K562 (cell line): ENCODE results near the gene THADA. TPM values are rescaled to one million over a fixed set of nuclear protein-coding genes. Genes with fewer than 3 reads are reported as not detected.

ENCODE experiments used
- ADNP ChIP-seq: fragments of 200-800 bp; sonication (Bioruptor generic); IDR thresholded peaks from 2 replicates; pipeline ENCODE4 v1.6.1; 2016; ENCODE audit warnings: missing genetic modification characterization, missing compliant biosample characterization
- BRD4 ChIP-seq: fragments of 200-600 bp; sonication (generic); IDR thresholded peaks from 2 replicates; pipeline ENCODE4 v1.6.1; 2017; ENCODE audit warnings: inconsistent platforms
- E2F8 ChIP-seq: fragments of 450-650 bp; IDR thresholded peaks from 2 replicates; pipeline ENCODE4 v1.7.1; 2018; ENCODE audit warnings: mild to moderate bottlenecking, low read depth; ENCODE audit not compliant: partially characterized antibody
- ERF ChIP-seq: fragments of 450-650 bp; formaldehyde crosslinking; IDR thresholded peaks from 2 replicates; pipeline ENCODE4 v1.4.0; 2020; ENCODE audit warnings: mild to moderate bottlenecking, mixed read lengths
- ETV5 ChIP-seq: sonication (generic); formaldehyde crosslinking; IDR thresholded peaks from 2 replicates; pipeline ENCODE4 v1.4.0; 2020; ENCODE audit warnings: low read depth, mild to moderate bottlenecking, missing genetic modification reagents
- EWSR1 ChIP-seq: fragments of 450-650 bp; IDR thresholded peaks from 2 replicates; pipeline ENCODE4 v1.6.1; 2018; ENCODE audit warnings: borderline replicate concordance, mild to moderate bottlenecking, low read depth, moderate library complexity; ENCODE audit not compliant: partially characterized antibody
- L3MBTL2 ChIP-seq: fragments of 450-650 bp; IDR thresholded peaks from 2 replicates; pipeline ENCODE4 v1.6.1; 2016; ENCODE audit warnings: mild to moderate bottlenecking, moderate library complexity
- MED1 ChIP-seq: sonication (generic); formaldehyde crosslinking; IDR thresholded peaks from 2 replicates; pipeline ENCODE4 v1.8.1; 2023; ENCODE audit warnings: missing genetic modification reagents, borderline replicate concordance
- TBP ChIP-seq: optimal IDR thresholded peaks from 2 replicates; pipeline ENCODE3; 2011; ENCODE audit warnings: low read depth, low read length, improper control_type of control experiment
- ZEB2 ChIP-seq: fragments of 450-650 bp; IDR thresholded peaks from 2 replicates; pipeline ENCODE4 v1.6.1; 2016
- ZNF354B ChIP-seq: fragments of 250-450 bp; sonication (Bioruptor Pico); IDR thresholded peaks from 2 replicates; pipeline ENCODE4 v1.4.0; 2020
- ZNF408 ChIP-seq: fragments of 250-450 bp; sonication (Bioruptor Pico); IDR thresholded peaks from 2 replicates; pipeline ENCODE4 v1.4.0; 2020; ENCODE audit warnings: low read depth, mild to moderate bottlenecking, moderate library complexity
- ZNF512 ChIP-seq: IDR thresholded peaks from 2 replicates; pipeline ENCODE4 v1.6.1; 2016; ENCODE audit warnings: missing genetic modification characterization, missing compliant biosample characterization
- ZNF764 ChIP-seq: fragments of 250-450 bp; sonication (Bioruptor Pico); IDR thresholded peaks from 2 replicates; pipeline ENCODE4 v1.4.0; 2020; ENCODE audit warnings: low read depth, mild to moderate bottlenecking, moderate library complexity
- ZNF830 ChIP-seq: fragments of 250-450 bp; sonication (Bioruptor Pico); IDR thresholded peaks from 2 replicates; pipeline ENCODE4 v1.5.0; 2021; ENCODE audit warnings: mild to moderate bottlenecking
- polyA plus RNA-seq, 8 experiments: library from polyadenylated mRNA; depleted of rRNA in 4 of 8; stranded (reverse) in 5 of 8; unstranded in 3 of 8; fragments of >200 nt; fragmentation: Nextera tagmentation in 2 of 8; fragmentation: Illumina TruSeq in 1 of 8; extraction: Ambion mirVana in 2 of 8; extraction: Trizol in 1 of 8; gene quantifications; 2 replicates each; pipeline versions ENCODE4 v1.2.1 to v1.2.3, GENCODE V29; 2011 to 2014; ENCODE audit warnings: inconsistent platforms in 1 of 8, missing spikeins in 1 of 8
- total RNA-seq, 7 experiments: library from RNA; depleted of rRNA in 6 of 7; stranded (reverse); fragments of >200 nt in 6 of 7; fragmentation: Illumina TruSeq in 2 of 7; extraction: Trizol in 2 of 7; gene quantifications; 2 replicates each; pipeline versions ENCODE4 v1.2.1 to v1.2.3, GENCODE V29; 2011 to 2021; ENCODE audit warnings: low replicate concordance in 1 of 7
- TF ChIP-seq, protein P1 (sequence below), 2 experiments: fragments of 450-650 bp; IDR thresholded peaks; 2 replicates each; pipeline ENCODE4 v1.6.1; 2018; ENCODE audit warnings: mild to moderate bottlenecking in 2 of 2, low read depth in 1 of 2; ENCODE audit not compliant: partially characterized antibody in 2 of 2
- TF ChIP-seq, protein P2 (sequence below): fragments of 250-450 bp; sonication (Bioruptor Pico); IDR thresholded peaks from 2 replicates; pipeline ENCODE4 v1.5.0; 2020; ENCODE audit warnings: mild to moderate bottlenecking, borderline replicate concordance

Gene THADA
- total and polyA plus RNA-seq, 9 of the 15 experiments (the other 6 are each of a cell fraction or from before 2014, with no cell fraction given), result 17.8 to 34.7 (median 31.9) TPM

GRCh38 chr2:43426305-43427031 is 169.4 kb downstream of the THADA start (continued):
- TF ChIP-seq ZNF512 (tag), result no peak
- no peak for TF ChIP-seq ZNF354B
- TF ChIP-seq L3MBTL2, result peak; percentile 93
- no peak for TF ChIP-seq ZEB2
- TF ChIP-seq, protein P1, sequence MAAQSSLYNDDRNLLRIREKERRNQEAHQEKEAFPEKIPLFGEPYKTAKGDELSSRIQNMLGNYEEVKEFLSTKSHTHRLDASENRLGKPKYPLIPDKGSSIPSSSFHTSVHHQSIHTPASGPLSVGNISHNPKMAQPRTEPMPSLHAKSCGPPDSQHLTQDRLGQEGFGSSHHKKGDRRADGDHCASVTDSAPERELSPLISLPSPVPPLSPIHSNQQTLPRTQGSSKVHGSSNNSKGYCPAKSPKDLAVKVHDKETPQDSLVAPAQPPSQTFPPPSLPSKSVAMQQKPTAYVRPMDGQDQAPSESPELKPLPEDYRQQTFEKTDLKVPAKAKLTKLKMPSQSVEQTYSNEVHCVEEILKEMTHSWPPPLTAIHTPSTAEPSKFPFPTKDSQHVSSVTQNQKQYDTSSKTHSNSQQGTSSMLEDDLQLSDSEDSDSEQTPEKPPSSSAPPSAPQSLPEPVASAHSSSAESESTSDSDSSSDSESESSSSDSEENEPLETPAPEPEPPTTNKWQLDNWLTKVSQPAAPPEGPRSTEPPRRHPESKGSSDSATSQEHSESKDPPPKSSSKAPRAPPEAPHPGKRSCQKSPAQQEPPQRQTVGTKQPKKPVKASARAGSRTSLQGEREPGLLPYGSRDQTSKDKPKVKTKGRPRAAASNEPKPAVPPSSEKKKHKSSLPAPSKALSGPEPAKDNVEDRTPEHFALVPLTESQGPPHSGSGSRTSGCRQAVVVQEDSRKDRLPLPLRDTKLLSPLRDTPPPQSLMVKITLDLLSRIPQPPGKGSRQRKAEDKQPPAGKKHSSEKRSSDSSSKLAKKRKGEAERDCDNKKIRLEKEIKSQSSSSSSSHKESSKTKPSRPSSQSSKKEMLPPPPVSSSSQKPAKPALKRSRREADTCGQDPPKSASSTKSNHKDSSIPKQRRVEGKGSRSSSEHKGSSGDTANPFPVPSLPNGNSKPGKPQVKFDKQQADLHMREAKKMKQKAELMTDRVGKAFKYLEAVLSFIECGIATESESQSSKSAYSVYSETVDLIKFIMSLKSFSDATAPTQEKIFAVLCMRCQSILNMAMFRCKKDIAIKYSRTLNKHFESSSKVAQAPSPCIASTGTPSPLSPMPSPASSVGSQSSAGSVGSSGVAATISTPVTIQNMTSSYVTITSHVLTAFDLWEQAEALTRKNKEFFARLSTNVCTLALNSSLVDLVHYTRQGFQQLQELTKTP (IDR thresholded peaks at IDR 0.05; ENCODE audit: low read depth in 1 of 2, partially characterized antibody in 2 of 2), result peak; percentile 51 to 75
- no peak for TF ChIP-seq ZNF764 (CRISPR knock-in tag)
- no peak for TF ChIP-seq ETV5 (CRISPR knock-in tag)
- TF ChIP-seq ZNF830 (CRISPR knock-in tag), result no peak
- TF ChIP-seq, protein P2, sequence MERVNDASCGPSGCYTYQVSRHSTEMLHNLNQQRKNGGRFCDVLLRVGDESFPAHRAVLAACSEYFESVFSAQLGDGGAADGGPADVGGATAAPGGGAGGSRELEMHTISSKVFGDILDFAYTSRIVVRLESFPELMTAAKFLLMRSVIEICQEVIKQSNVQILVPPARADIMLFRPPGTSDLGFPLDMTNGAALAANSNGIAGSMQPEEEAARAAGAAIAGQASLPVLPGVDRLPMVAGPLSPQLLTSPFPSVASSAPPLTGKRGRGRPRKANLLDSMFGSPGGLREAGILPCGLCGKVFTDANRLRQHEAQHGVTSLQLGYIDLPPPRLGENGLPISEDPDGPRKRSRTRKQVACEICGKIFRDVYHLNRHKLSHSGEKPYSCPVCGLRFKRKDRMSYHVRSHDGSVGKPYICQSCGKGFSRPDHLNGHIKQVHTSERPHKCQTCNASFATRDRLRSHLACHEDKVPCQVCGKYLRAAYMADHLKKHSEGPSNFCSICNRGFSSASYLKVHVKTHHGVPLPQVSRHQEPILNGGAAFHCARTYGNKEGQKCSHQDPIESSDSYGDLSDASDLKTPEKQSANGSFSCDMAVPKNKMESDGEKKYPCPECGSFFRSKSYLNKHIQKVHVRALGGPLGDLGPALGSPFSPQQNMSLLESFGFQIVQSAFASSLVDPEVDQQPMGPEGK (CRISPR knock-in tag), result no peak
- no peak for TF ChIP-seq MED1 (CRISPR knock-in tag)
- peak; percentile 56; the same call in 1 of the 2 replicates for TF ChIP-seq BRD4
- TF ChIP-seq ERF, result no peak
- peak; percentile 31; the same call in 1 of the 2 replicates for TF ChIP-seq ADNP (tag)
- TF ChIP-seq EWSR1, result no peak
- TF ChIP-seq TBP, result no peak
- no peak for TF ChIP-seq ZNF408 (CRISPR knock-in tag)
- peak; percentile 31 for TF ChIP-seq E2F8
